ENCODE measurements around the gene PNPLA6.

DNA sequence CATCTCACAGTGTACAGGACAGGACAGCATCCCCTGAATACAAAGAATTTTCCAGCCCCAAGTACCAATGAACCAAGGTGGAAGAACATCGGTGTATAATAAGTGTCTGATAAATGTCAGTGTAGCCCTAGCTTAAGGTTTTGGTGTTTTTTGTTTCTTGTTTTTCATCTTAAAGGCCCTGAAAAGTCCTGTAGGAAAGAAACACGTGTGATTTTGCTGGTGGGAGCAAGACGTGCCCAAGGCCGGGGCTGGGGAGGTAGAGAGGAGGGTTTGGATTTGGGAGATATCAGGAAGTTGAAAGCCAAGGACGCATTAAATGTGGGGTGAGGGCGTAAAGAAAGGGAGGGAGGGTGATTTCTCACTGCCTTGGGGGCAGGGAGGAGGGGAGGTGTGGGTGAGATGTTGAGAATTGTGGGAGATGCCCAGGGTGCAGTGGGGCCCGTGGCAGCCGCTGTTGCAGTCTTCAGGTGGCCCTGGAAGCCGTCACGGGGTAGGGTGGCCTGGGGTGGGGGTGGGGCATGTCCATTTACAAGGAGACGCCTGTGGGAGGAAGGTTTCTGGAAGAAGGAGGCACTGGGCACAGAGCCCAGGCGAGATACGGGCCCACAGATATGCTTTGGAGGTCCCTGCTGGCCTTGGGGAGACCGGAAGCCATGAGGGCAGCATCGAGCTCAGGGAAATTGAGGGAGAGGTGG is 66.9 kb downstream of the PNPLA6 start:
- TF ChIP-seq, protein P1, sequence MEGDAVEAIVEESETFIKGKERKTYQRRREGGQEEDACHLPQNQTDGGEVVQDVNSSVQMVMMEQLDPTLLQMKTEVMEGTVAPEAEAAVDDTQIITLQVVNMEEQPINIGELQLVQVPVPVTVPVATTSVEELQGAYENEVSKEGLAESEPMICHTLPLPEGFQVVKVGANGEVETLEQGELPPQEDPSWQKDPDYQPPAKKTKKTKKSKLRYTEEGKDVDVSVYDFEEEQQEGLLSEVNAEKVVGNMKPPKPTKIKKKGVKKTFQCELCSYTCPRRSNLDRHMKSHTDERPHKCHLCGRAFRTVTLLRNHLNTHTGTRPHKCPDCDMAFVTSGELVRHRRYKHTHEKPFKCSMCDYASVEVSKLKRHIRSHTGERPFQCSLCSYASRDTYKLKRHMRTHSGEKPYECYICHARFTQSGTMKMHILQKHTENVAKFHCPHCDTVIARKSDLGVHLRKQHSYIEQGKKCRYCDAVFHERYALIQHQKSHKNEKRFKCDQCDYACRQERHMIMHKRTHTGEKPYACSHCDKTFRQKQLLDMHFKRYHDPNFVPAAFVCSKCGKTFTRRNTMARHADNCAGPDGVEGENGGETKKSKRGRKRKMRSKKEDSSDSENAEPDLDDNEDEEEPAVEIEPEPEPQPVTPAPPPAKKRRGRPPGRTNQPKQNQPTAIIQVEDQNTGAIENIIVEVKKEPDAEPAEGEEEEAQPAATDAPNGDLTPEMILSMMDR (optimal IDR thresholded peaks at IDR 0.05 in 1 of 3, IDR thresholded peaks at IDR 0.05 in 1 of 3, conservative IDR thresholded peaks at IDR 0.05 in 1 of 3; ENCODE audit: extremely low read depth in 1 of 3, insufficient read depth in 2 of 3, low read length in 3 of 3), result no peak
- TF ChIP-seq EZH2 (IDR thresholded peaks at IDR 0.05; ENCODE audit: low read length), result no peak

Measured in keratinocyte (primary cell).